Stimulated activated CD4-positive, alpha-beta T cell treated with anti-CD3 and anti-CD28 coated beads, TNF-alpha, amount 100 ng/mL, for 1 hour (primary cell): ENCODE measurements around the gene YBX3.
"Not testable (repeated sequence)": the region's sequence is repeated elsewhere in the genome, so short reads cannot be mapped to it uniquely, and the experiment has no call there.

Source experiments
- DNase-seq, 3 donors: peaks; one replicate each; pipeline ENCODE4 v3.0.0-alpha.2; 2020; ENCODE audit warnings: low read depth in 3 of 3, low spot score in 1 of 3

YBX3 gene

DNA sequence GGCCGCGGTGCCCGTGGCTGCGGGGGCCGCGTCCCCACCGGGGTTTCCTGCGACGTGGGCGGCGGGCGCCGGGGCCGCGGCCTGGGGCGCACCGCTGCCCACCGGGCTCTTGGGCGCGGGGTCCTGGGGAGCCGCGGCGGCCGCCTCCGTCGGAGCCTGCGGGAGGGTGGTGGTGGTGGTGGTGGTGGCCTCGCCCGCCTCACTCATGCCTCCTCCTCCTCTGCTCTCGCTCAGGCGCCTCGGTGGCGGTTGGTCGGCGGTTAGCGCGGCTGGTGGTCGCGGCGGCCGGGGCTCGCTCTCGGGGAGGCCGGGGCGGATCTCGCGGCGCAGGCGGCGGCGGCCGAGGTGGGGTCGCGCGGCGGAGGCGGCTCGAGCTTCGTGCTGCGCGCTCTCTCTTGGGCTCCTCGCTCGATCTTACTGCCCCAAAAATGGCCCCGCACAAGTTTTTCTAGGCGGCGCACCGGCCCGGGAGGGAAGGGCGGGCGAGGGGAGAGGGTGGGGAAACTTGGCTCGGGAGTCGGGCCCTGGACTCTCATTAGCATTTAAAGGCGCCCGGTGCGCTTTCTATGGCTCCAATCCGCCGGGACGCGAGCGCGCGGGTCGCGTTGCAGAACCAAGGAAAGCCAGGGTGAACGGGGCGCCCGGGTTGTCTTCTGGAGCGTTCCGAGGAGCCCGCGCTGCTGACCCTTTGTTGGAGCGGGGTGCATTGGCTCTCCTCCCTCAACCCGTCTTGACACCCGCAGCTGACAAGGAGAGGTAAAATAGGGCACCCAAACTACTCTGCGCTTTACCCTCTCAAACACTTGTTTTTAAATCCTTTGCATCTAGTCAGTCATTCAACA is at the start of gene YBX3:
YBX3 (minus strand) TSS at position 419 of the 842 bp plus-strand sequence; CDS start at position 207, 212 bp downstream.
- DNase-seq = peak in 1 of 3 donors; percentile 44

DNA sequence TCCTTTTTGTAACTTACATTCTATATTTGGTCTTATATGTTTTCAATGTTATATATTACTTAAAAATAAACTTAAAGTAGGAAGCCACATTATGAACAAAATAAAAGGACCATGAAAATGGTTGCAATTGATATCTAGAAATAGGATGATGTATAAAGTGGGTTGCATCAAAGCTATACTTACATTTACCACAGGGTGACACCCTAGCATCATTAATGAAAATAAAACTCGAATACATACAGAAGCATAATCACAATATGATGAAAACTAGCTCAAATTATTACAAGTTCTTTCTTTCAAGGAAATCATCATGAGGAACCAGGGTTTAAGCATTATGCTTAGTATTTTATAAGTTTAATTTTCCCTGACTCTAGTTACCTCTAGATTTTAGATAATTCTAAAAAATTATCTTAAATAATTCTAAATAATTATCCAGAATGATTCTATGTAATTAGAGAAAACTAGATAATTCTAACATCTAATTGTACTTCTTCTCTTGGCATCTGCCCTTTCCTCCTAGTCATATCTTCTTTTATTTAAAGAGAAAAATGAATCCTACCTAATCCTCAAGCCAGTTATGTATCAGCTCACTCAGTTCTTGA is 48.1 kb upstream of the YBX3 start:
- no peak for DNase-seq

DNA sequence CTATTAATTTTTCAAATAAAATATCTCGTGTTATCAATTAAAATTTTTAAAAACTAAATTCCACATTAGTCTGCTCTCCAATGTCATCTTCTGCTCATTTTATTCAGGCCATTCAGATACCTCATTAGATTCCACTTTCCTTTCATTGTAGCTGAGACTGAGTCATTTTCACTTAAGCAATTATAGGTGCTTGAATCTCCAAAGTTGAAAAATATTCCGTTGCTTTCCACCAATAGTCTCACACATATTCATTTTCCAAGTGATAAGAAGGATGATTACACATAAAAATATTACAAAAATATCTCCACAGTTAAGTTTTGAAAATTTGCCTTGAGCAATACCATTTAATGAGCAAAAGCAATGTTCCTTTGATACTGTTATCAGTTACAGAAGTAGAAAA is 36.5 kb upstream of the YBX3 start:
- DNase-seq = no peak

DNA sequence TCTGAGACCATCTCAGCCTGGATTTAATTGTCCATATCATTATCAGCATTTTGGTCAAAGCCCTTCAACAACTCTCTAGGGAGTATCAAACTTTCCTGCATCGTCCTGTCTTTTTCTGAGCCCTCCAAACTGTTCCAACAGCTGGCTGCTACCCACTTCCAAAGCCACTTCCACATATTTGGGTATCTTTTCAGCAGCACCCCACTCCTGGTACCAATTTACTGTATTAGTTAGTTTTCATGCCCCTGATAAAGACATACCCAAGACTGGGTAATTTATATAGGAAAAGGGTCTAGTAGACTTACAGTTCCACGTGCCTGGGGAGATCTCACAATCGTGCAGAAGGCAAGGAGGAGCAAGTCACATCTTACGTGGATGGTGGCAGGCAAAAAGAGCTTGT is 33.1 kb upstream of the YBX3 start:
- no peak for DNase-seq

DNA sequence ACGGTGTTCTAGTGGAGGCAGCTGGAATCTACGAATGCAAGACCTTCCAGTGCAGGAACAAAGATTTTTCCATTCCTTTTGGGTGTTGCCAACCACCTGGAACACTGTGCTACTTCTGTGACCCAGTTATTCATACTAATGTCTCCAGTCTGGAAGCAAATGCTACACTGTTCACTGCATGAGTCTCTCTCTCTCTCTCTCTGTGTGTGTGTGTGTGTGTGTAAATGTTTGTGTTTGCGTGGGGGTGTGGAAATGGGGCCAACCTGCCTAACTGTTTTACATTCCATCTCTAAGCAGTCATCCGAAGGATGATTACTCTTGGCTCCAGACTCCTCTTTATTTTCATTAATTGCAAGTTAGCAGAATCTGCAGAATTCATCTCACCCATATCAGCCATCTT is 29.9 kb upstream of the YBX3 start:
- DNase-seq = no peak

DNA sequence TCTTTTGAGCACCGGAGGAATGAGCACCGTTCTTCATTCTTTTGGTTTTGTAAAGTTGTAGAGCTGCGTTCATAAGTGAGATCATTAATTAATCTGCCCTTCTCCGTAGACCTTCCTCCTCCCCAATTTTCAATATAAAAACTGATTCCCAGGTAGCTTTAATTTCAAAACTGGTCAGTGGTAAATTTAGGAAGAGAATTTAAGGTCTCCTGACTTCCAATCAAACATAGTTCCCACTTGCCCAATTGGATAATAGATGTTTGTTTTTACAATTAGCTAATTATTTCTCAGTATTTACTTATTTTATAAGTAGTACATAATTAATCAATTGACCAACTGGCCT is 27.2 kb upstream of the YBX3 start:
- DNase-seq = no peak

DNA sequence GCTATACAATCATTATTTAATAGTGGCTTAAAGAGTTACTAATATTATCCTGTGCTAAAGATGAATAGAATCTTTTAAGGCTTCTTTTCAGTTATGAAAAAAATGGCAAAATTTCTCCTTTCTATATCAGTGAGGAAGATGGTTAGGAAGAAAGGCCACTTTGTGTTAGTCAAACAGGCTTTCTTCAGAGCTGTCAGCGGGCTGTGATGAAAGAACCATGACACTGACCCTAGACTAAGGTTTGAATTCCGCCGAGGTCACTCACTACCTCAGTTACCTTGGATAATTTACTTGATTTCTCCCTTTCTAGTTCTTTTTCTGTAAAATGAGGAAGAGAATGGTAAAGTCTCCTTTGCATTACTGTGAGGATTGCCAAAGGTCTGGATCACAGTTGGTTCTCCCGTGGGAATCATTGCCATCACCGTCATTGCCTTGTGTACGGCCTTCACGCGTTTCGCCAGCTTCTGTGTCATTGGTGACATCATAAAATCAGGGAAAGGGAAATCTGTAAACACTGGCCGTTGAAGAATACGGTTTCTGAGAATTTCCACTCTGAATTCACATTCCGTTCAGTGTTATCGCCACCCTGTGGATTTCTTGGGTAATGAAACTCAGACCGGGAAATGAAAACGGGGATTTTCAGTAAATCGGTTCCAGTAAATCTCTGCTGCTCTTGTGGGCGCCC is 26.7 kb upstream of the YBX3 start:
- peak; percentile 18 to 31 (median 25) for DNase-seq

DNA sequence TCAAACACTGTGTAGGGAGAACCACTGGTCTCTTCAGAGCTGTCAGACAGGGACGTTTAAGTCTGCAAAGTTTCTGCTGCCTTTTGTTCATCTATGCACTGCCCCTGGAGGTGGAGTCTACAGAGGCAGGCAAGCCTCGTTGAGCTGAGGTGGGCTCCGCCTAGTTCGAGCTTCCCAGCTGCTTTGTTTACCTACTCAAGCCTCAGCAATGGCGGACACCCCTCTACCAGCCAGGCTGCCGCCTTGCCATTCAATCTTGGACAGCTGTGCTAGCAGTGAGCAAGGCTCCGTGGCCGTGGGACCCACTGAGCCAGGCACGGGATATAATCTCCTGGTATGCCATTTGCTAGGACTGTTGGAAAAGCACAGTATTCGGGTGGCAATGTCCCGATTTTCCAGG is 24.6 kb upstream of the YBX3 start:
- no peak for DNase-seq

DNA sequence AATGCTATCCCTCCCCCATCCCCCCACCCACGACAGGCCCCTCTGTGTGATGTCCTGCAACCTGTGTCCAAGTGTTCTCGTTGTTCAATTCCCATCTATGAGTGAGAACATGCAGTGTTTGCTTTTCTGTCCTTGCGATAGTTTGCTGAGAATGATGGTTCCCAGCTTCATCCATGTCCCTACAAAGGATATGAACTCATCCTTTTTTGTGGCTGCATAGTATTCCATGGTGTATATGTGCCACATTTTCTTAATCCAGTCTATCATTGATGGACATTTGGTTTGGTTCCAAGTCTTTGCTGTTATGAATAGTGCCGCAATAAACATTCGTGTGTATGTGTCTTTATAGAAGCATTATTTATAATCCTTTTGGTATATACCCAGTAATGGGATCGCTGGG is 20.3 kb upstream of the YBX3 start:
- not testable (repeated sequence) for DNase-seq

DNA sequence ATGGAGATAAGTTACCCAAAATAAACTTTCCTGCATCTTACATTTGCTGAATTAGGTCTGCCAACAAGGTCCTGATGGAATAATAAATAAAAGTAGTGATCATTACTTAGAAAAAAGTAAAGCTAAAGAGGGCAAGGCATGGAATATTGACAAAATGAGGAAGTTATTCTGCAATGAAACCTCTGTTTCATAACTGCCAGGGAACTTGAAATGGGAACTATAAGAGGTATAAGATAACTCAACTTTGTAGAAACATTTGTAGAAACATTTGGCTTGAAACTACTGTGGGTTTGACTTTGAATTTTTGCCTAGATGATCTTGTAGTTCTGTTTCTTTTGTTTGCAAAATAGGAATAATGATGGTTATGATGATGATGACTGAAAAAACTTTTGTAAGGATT is 18.7 kb upstream of the YBX3 start:
- no peak for DNase-seq

DNA sequence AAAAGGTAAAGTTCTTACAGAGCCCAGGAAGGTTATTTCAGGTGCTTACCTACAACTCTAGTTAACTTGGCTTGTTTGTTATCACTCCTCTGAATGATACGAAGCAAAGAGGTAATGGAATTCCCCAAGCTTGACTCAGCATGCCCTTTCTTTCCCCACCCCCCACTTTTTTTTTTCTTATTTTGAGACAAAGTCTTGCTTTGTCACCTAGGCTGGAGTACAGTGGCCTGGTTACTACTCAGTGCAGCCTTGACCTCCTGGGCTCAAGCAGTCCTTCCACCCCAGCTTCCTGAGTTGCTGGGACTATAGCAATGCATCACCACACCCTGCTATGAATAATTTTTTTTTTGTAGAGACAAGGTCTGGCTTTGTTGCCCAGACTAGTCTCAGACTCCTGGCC is 17.1 kb upstream of the YBX3 start:
- no peak for DNase-seq

DNA sequence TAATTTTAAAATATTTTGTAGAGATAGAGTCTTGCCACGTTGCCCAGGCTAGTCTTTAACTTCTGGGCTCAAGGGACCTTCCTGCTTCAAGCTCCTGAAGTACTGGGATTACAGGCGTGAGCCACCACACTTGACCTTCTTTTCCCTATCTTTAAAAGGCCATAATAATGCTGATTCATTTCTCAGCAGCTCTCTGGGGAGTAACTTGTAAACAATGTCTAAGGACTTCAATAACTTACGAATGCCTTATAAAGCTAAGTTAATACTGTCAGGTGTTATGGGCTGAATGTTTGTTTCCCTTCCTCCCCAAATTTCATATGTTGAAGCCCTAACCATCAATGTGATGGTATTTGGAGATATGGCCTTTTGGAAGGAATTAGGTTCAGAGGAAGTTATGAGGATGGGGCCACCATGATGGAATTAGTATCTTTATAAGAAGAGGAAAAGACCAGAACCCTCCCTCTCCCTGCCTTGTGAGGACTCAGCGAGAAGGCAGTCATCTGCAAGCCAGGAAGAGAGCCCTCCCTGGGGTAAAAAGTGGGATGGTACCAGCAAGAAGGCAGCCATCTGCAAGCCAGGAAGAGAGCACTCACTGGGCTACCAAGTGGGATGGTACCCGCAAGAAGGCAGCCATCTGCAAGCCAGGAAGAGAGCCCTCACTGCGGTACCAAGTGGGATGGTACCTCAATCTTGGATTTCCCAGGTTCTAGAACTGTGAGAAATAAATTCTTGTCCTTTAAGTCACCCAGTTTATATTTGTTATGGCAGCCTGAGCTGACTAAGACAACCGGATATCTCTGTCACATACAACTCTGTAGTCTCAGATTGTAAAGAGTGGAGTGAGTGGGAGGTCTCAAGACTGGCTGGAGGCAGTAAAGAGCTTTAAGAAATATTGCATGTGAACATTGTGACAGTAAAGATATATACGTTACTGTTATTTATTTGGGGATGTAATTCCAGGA is 16.3 kb upstream of the YBX3 start:
- DNase-seq = no peak

DNA sequence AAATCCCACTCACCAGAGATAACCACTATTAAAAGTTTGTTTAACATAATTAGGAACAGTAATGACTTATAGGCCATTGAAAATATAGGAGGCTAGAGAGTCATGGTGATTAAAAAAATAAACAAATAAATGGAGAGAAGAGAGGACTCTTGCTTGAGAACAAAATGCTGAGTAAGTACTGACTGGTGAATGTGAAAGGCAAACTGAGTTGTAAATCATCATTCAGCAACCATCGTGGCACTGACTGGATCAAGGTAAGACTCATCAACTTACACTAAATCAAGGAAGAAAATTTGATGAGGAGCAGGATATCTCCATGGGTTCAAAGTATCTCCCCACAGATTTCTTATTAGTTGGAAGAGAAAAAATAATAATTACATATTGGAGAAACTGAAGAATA is 14.1 kb upstream of the YBX3 start:
- DNase-seq = no peak

DNA sequence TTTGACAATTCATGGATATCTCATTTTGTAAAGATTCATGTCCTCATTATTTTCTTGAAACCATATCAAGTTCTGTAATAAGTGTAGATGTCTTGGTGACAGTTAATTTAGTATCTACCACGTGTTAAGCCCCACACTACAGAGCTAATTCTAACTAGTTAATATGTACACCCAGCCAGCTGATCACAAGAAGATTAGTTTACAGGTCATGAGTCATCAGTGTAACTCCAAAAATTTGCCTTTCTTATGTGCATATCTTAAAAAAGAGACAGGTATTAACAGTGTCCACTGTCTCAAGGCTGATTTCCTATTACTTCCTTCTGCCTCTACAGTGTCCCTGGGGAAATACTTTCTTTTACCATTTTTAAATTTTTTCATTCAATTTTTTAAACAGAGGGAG is 13.3 kb upstream of the YBX3 start:
- no peak for DNase-seq

DNA sequence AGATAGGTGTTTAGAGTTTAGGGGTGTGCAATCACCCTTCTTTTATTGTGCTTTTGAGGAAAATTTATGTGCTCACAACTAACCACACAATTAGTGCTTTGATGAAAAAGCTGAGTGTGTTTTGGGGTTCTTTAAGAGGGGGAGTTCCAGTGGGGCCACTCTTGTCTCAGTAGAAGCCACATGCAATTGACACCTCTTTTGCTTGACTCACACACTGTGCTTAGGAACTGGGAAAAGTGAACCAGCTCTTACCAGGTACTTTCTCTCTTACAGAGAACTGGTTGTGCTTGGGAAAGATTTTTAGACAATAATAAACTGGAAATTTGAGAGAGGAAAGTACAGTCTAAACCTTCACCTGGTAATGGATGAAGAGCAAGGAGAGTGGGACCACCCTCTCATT is 12.3 kb upstream of the YBX3 start:
- DNase-seq = no peak

DNA sequence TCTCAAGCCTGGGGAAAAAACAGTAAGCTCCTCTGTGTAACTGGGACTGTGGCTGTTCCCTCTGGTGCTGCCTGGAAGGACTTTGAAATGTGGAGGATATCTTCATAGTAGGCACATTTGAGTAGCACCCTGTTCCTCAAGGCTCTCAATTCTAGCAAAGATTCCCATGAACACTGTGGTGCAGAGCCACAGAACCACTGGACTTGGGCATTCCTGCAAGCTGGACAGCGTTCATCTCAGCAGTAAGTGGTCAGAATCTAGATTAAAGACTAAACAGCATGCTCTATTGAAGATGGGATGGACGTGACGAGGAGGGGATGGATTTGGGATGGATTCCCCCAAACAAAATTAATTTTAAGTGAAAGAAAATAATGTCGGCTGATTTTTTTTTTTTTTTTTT is 9.4 kb upstream of the YBX3 start:
- no peak for DNase-seq

DNA sequence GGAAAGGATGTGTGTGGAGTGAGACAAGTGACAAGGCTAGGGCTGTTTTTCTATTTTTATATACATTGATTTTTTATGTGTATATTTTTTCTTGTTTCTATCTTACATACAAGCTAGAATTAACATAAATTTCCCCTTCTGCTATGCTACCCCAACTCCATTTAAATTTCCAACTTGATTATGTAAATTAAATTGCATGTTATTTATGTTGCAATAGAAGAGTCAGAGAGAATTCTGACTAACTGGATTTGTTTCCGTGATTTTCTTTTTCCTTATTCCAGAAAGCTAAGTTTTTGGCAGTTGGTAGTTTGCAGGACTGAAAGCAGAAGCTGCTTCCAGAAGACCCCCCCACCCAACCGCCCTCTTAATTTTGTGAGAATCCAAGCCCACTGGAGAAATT is 8.9 kb upstream of the YBX3 start:
- no peak for DNase-seq

DNA sequence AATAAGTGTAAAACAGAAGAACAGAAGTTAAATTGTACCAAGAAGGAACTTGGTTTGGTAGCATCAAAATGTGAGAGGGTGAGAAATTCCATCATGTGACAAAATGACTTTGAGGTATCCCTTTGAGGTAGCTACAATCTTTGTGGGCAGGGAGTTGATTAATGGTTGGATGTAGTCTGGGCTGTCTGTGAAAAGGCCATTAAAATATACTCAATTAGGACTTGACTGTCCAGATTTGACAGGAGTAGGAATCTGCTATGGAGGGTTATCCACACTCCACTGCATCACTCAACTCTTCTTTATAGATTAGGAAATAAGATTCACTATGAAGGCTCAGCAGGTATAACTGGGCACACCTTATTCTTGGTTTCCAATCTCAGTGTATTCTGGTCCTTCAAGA is 7.4 kb upstream of the YBX3 start:
- no peak for DNase-seq

DNA sequence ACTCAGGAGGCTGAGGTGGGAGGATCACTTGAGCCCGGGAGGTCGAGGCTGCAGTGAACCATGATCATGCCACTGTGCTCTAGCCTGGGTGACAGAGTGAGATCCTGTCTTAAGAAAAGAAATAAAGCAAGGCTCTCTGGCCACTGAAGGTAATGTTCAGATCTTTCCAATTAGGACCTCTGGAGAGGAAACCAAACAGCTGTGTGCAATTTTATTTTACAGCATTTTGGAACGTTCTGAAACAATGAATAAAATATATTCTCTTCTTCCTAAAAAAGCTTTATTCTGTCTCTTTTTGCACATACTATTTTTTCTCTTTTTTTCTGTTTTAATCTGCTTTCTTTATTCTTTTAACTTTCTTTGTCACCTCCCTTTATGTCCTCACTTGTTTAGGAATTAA is 5.0 kb upstream of the YBX3 start:
- DNase-seq = no peak

DNA sequence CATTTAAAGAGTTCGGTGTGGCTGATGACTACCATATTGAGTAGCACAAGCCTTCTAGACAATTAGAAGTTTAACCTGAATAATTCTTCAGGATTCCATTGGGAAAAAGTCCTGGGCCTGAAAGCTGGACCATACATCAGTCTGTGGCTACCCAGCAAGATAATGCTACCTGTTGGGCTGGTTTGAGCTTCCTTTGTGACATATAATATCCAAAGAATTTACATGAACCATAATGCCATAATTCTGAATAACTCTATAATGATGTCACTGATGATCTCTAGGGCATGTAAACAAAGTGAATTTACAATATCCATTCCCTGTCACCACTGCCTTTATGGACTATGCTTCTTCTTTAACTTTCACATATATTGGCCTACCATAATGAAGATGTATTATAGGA is 3.8 kb upstream of the YBX3 start:
- DNase-seq = no peak

DNA sequence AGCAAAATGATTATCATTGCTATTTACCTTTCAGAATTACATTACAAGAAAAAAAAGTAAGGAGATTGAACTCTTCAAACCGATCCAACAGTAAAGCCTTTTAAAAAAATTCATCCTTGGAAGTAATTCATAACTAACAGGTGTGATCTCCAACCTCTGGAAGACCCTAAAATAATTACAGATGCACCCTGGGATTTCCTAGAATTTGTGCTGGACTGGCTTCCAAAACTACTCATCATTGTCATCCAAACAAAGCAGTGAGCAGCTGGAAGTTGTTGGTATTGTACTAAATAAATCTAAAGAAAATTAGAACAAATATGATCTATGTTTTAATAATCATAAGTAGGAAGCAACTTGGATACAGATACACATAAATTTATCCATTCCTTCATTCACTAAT is 1.9 kb upstream of the YBX3 start:
- no peak for DNase-seq
